GM18517 (cell line): ENCODE measurements around the gene EPN2.
"Not testable (repeated sequence)": the region's sequence is repeated elsewhere in the genome, so short reads cannot be mapped to it uniquely, and the experiment has no call there.

Source experiments
- ATAC-seq: cut with Tn5 transposase; IDR thresholded peaks from one replicate; pipeline ENCODE4 v1.9.1; 2021; ENCODE audit warnings: mild to moderate bottlenecking, moderate library complexity; ENCODE audit not compliant: unreplicated experiment

The EPN2 gene

DNA sequence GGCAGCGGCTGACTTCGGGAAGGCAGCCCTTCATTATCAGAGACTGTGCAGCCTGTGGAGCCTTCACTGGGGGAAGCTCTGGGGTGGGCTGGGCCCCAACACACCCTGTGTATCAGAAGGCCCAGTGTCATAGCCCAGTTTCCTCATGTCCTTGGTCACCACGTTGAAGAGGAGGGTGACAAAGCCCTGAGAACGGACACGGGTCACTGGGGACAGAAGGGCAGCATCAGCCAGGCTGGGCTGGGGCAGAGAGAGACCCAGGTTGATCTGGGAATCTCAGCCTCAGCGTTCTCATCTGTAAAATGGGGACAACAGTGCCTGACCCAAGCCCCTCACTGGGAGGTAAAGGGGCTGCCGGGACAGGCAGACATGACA lies 106.1 kb downstream of the EPN2 start:
- no peak for ATAC-seq

GRCh38 chr17:19343671-19344151 lies 106.5 kb downstream of the EPN2 start:
- no peak for ATAC-seq

- no peak for ATAC-seq
Measured at GRCh38 chr17:19344311-19345066, 107.3 kb downstream of the EPN2 start.

GRCh38 chr17:19345067-19345460 lies 107.9 kb downstream of the EPN2 start:
- no peak for ATAC-seq

DNA sequence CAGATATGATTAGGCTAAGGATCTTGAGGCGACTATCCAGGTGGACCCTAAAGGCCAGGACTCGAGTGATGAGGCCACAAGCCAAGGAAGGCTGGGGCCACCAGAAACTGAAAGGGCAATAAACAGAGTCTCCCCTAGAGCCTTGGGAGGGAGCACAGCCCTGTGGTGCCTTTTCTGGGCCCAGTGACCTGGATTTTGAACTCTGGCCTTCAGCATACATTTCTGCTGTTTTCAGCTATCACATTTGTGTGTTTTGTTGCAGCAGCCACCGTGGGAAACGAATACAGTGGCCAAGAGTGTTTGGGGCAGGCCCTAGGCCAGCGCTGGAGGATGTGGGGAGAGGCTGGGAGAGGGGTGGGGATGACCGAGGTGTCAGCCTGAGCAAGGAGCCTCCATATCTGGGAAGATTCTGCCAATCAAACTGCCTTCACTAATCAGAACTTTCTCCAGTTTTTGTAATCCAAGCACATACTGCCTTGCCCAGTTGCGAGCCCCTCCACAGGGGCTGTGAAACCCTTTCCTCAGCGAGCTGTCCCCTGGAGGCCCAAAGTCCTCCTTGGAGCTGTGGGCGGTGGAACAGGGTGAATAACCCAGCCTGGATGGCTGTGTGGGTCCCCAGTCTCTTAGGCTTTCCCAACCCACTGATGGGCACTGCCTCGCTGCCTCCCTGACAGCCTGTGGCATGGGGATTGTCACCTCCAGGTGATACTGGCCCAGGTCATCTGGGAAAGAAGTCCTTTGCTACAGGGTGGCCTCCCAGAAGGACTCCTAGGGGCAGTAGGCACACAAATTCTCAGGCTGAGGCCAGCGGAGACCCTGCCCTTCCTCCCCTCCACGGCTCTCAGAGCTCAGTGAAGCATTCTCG lies 108.6 kb downstream of the EPN2 start:
- ATAC-seq, result no peak

DNA sequence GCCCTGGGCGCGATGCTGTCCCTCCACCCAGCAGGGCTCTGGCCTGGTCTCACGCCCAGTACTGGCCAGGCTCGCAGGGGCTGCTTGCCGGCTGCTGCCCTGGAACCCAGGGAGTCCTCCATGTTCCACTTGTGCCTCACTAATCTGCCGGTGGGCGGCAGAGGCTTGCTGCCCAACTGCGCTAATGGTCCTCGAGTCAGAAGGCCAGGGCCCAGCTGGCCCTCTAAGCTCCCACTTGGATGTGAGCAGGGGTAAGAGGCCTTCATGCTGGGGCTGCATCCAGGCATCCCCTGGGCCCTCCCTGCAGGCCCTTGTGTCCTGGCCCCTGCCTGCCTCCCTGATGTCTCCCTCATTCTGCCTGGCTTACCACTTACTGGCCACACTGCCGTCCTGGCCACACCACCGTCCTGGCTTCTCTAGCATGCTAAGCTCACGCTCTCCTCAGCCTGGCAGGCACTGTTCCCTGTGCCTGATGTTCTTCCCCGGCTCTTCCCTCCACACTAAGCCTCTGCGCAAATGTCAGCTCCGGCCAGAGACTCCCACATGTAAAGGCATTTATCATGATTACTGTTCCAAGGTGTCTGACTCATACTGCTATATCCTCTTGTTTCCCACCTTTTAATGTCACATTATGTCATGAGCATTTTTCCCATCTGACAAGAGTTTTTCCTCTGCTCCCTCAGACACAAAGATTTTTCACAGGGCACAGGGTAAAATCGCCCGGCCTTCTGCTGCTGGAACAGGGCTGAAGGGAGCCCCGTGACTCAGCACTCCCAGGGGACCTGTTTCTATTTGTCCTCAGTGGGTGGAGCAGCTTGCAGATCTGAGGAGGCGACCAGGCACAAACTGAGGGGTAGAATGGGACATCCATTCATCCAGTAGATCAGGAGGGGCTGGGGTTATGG lies 109.4 kb downstream of the EPN2 start:
- ATAC-seq, result no peak

GRCh38 chr17:19347323-19348080 lies 110.3 kb downstream of the EPN2 start:
- no peak for ATAC-seq

- ATAC-seq, result no peak
Measured at GRCh38 chr17:19348081-19348650, 111.0 kb downstream of the EPN2 start.

- no peak for ATAC-seq
Measured at GRCh38 chr17:19348806-19349205, 111.6 kb downstream of the EPN2 start.

GRCh38 chr17:19353401-19353800 lies 116.2 kb downstream of the EPN2 start:
- not testable (repeated sequence) for ATAC-seq

DNA sequence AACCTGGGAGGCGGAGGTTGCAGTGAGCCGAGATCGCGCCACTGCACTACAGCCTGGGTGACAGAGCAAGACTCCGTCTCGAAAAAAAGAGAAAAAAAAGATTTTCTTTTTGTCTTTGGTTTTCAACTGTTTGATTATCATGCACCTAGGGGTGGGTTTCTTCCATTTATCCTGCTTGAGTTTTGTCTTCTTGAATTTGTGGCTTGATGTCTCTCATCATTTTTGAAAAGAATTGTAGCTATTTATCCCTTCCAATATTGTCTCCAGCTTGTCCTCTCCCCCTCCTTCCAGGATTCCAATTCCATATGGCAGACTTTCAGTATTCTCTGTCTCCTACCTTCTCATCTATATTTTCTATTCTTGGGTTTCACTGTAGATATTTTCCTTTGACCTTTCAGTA lies 117.6 kb downstream of the EPN2 start:
- no peak for ATAC-seq

DNA sequence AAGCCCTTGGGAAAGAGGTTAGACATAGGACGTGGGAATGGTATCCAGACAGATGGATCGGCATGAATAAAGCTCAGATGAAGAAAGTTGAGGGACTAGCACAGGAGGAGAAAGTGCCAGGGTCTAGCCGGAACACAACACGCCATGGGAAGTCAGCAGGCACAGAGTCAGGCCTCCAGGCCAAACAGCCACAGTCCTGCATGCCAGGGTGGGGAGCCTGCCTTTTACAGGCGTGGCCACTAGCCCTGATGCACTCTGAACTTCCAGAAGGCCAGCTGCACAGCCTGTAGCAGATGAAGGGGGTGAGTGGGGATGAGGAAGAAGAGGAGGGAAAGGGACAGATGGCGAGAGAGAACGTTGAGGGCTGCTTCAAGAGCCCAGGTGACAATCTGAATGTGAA lies 120.2 kb downstream of the EPN2 start:
- no peak for ATAC-seq

DNA sequence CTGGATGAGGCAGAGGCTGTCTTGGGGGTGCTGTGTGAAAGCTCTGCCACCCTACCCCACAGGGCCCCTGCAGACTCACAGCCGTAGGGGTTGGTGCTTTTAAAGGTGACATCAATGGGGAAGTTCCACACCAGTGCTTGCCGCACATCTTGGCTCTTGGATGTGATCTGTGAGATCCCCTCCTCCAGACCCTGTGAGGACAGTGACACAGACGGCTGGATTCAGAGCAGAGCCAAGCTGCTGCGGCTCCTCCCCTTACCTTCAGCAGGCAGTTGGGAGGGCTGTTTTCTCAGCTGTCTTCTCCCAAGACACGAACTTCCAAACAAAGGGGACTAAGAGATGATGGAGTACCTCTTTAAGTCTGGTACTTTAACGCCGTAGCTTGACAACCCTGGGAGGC lies 120.6 kb downstream of the EPN2 start:
- no peak for ATAC-seq

- no peak for ATAC-seq
Measured at GRCh38 chr17:19359151-19359550, 122.0 kb downstream of the EPN2 start.

DNA sequence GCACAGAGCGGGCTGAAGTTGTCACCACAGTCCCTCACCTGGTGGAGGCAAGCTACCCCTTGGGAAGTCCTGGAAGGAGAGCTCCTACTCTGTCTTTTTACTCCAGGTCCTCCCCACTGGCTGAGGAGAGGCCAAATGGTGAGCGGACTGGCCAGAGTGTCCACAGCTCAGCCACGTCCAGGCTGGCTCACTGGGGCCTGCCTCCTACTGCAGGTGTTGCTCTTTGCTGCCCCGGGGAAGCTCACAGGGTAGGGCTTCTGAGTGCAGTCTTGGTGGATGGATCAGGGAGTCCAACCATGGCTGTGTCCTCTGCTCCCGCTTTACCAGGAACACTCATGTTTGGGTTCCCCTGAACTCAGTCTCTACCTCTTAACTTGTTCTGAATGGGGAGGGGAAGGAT lies 122.7 kb downstream of the EPN2 start:
- no peak for ATAC-seq

- no peak for ATAC-seq
Measured at GRCh38 chr17:19360772-19361171, 123.6 kb downstream of the EPN2 start.

DNA sequence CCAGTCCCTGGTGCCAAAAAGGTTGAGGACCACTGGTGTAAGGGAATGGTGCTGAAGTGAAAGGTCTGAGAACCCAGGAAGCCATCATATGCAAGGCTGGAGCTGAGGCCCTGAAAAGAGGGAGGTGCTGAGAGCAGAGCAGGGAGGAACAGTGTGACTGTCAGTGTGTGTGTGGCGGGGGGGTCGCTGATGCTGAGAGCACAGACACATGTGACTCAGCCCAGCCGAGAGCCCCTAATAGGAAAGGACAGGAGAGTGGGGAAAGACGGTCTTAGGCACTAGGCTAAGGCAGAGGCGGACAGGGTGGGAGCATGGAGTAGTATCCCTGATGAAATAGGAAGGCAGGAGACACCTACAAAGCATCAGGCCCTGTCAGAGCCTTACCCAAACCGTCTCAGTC lies 124.2 kb downstream of the EPN2 start:
- no peak for ATAC-seq

DNA sequence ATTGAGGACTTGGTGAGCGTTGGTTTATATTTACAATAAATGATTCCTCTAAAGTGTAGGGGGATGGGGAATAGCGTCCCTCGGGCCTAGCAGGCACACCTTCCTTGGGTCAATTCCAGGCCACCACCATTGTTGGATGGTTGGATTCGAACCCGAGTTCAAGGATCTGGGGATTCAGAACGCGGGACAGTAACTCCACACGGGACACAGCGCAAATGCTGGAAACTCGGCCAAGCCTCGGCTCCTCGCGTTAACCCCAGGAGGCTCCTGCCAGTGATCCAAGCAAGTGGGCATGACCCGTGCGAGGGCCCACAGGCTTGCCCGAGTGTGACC lies 124.7 kb downstream of the EPN2 start:
- ATAC-seq, result no peak

- ATAC-seq, result peak; percentile 82
Measured at GRCh38 chr17:19362277-19363113, 125.3 kb downstream of the EPN2 start, which contains the start of gene B9D1. TSS of gene B9D1 (minus strand) at chr17:19362723. CDS start at chr17:19362569, 154 bp downstream.
